ENCODE data around the gene CHRNA3.
"Not testable (repeated sequence)": the region's sequence is repeated elsewhere in the genome, so short reads cannot be mapped to it uniquely, and the experiment has no call there.

CHRNA3 gene

GRCh38 chr15:78614021-78614420, 6.8 kb downstream of the CHRNA3 start:
- DNase-seq, result no peak
- peaks cover 21% of the 10 kb centered on the region for H3K36me3 Mint-ChIP-seq (ENCODE audit: low read depth)
- peaks cover 20% of the 10 kb centered on the region for H3K9me3 Mint-ChIP-seq

GRCh38 chr15:78609551-78609950, 11.2 kb downstream of the CHRNA3 start:
- H3K9me3 Mint-ChIP-seq, result peaks cover 60% of the 10 kb centered on the region
- H3K27me3 Mint-ChIP-seq (ENCODE audit: low read depth, poor library complexity); H3K4me3 Mint-ChIP-seq; H3K27ac Mint-ChIP-seq; H3K4me1 Mint-ChIP-seq; DNase-seq: not testable (repeated sequence)
- H3K36me3 Mint-ChIP-seq (ENCODE audit: low read depth), result peaks cover 59% of the 10 kb centered on the region

More at GRCh38 chr15:78614021-78614420, 6.8 kb downstream of the CHRNA3 start:
- Mint-ChIP-seq H3K27me3 (ENCODE audit: low read depth, poor library complexity) (peaks cover 13% of the 10 kb centered on the region), H3K4me3 (no peak overlapping the region), H3K27ac (no peak overlapping the region), H3K4me1 (peaks cover 7% of the 10 kb centered on the region)
- no peak for TF ChIP-seq CTCF (IDR thresholded peaks at IDR 0.05)

- peaks cover 3% of the 10 kb centered on the region for H3K27me3 Mint-ChIP-seq (ENCODE audit: low read depth, poor library complexity)
- TF ChIP-seq CTCF (IDR thresholded peaks at IDR 0.05), result no peak
- peaks cover 74% of the 10 kb centered on the region for H3K36me3 Mint-ChIP-seq (ENCODE audit: low read depth)
- no peak for DNase-seq
- H3K27ac Mint-ChIP-seq, result no peak overlapping the region
- H3K4me3 Mint-ChIP-seq, result no peak overlapping the region
- peaks cover 54% of the 10 kb centered on the region for H3K9me3 Mint-ChIP-seq
- H3K4me1 Mint-ChIP-seq, result no peaks in the 10 kb centered on the region
Measured at GRCh38 chr15:78605680-78606079, 15.1 kb downstream of the CHRNA3 start.

GRCh38 chr15:78605201-78605600, 15.6 kb downstream of the CHRNA3 start:
- H3K36me3 Mint-ChIP-seq (ENCODE audit: low read depth), result peaks cover 72% of the 10 kb centered on the region
- H3K27me3 Mint-ChIP-seq (ENCODE audit: low read depth, poor library complexity), result peaks cover 2% of the 10 kb centered on the region
- no peak for TF ChIP-seq CTCF (IDR thresholded peaks at IDR 0.05)
- DNase-seq, result no peak
- H3K9me3 Mint-ChIP-seq, result peaks cover 52% of the 10 kb centered on the region
- H3K4me1 Mint-ChIP-seq, result no peaks in the 10 kb centered on the region
- no peak overlapping the region for H3K4me3 Mint-ChIP-seq
- H3K27ac Mint-ChIP-seq, result no peak overlapping the region

GRCh38 chr15:78604420-78604819, 16.4 kb downstream of the CHRNA3 start:
- Mint-ChIP-seq H3K27me3 (ENCODE audit: low read depth, poor library complexity) (no peaks in the 10 kb centered on the region), H3K27ac (no peak overlapping the region), H3K4me3 (no peak overlapping the region), H3K36me3 (ENCODE audit: low read depth) (peaks cover 64% of the 10 kb centered on the region), H3K9me3 (peaks cover 44% of the 10 kb centered on the region), H3K4me1 (no peaks in the 10 kb centered on the region)
- no peak for DNase-seq
- TF ChIP-seq CTCF (IDR thresholded peaks at IDR 0.05), result no peak

- TF ChIP-seq CTCF (IDR thresholded peaks at IDR 0.05), result no peak
- Mint-ChIP-seq H3K27ac (no peak overlapping the region), H3K9me3 (peaks cover 35% of the 10 kb centered on the region), H3K4me1 (no peaks in the 10 kb centered on the region), H3K27me3 (ENCODE audit: low read depth, poor library complexity) (no peaks in the 10 kb centered on the region), H3K4me3 (no peak overlapping the region), H3K36me3 (ENCODE audit: low read depth) (peaks cover 58% of the 10 kb centered on the region)
- DNase-seq, result no peak
Measured at GRCh38 chr15:78603467-78603866, 17.3 kb downstream of the CHRNA3 start.
